Measurements from ENCODE around the gene PAWR.

The PAWR gene

GRCh38 chr12:79678306-79678705 is 12.5 kb downstream of the PAWR start (continued):
- TF ChIP-seq TSHZ2 (CRISPR knock-in tag; IDR thresholded peaks at IDR 0.05) = no peak
- TF ChIP-seq CSDC2 (CRISPR knock-in tag; IDR thresholded peaks at IDR 0.05) = no peak

GRCh38 chr12:79677672-79678071 is 13.1 kb downstream of the PAWR start:
- ATAC-seq = no peak

GRCh38 chr12:79676579-79676978 is 14.2 kb downstream of the PAWR start:
- TF ChIP-seq TSHZ2 (CRISPR knock-in tag; IDR thresholded peaks at IDR 0.05) (no peak), CSDC2 (CRISPR knock-in tag; IDR thresholded peaks at IDR 0.05) (no peak), POU6F1 (CRISPR knock-in tag; IDR thresholded peaks at IDR 0.05; ENCODE audit: borderline replicate concordance, low read depth) (no peak), ZC3H10 (CRISPR knock-in tag; IDR thresholded peaks at IDR 0.05) (no peak), ISL1 (CRISPR knock-in tag; IDR thresholded peaks at IDR 0.05) (no peak), ZNF70 (CRISPR knock-in tag; IDR thresholded peaks at IDR 0.05) (no peak), PATZ1 (CRISPR knock-in tag; IDR thresholded peaks at IDR 0.05; ENCODE audit: borderline replicate concordance) (no peak), ZNF565 (CRISPR knock-in tag; conservative IDR thresholded peaks at IDR 0.05; ENCODE audit: low read depth) (no peak), BACH2 (CRISPR knock-in tag; IDR thresholded peaks at IDR 0.05; ENCODE audit: borderline replicate concordance) (no peak), ARNTL (CRISPR knock-in tag; IDR thresholded peaks at IDR 0.05; ENCODE audit: borderline replicate concordance, low read depth) (no peak), RARB (CRISPR knock-in tag; IDR thresholded peaks at IDR 0.05) (no peak), GLIS3 (CRISPR knock-in tag; IDR thresholded peaks at IDR 0.05) (no peak), ZNF8 (CRISPR knock-in tag; IDR thresholded peaks at IDR 0.05) (no peak), PPARA (CRISPR knock-in tag; IDR thresholded peaks at IDR 0.05; ENCODE audit: borderline replicate concordance) (no peak), CREB5 (CRISPR knock-in tag; IDR thresholded peaks at IDR 0.05; ENCODE audit: low read depth) (no peak)
- ATAC-seq = no peak

More at GRCh38 chr12:79677672-79678071, 13.1 kb downstream of the PAWR start:
- TF ChIP-seq TCF4 (CRISPR knock-in tag; IDR thresholded peaks at IDR 0.05; ENCODE audit: borderline replicate concordance) = no peak
- TF ChIP-seq ZFP3 (CRISPR knock-in tag; IDR thresholded peaks at IDR 0.05) = no peak
- no peak for TF ChIP-seq ESRRG (CRISPR knock-in tag; IDR thresholded peaks at IDR 0.05)
- TF ChIP-seq PPARA (CRISPR knock-in tag; IDR thresholded peaks at IDR 0.05; ENCODE audit: borderline replicate concordance) = no peak
- no peak for TF ChIP-seq ARNTL (CRISPR knock-in tag; IDR thresholded peaks at IDR 0.05; ENCODE audit: borderline replicate concordance, low read depth)
- TF ChIP-seq ZNF8 (CRISPR knock-in tag; IDR thresholded peaks at IDR 0.05) = no peak

GRCh38 chr12:79674629-79675028 is 16.1 kb downstream of the PAWR start:
- no peak for ATAC-seq
- TF ChIP-seq RARB (CRISPR knock-in tag; IDR thresholded peaks at IDR 0.05) (no peak), ISL1 (CRISPR knock-in tag; IDR thresholded peaks at IDR 0.05) (no peak), ZNF8 (CRISPR knock-in tag; IDR thresholded peaks at IDR 0.05) (no peak), TSHZ2 (CRISPR knock-in tag; IDR thresholded peaks at IDR 0.05) (no peak), BACH2 (CRISPR knock-in tag; IDR thresholded peaks at IDR 0.05; ENCODE audit: borderline replicate concordance) (no peak), PPARA (CRISPR knock-in tag; IDR thresholded peaks at IDR 0.05; ENCODE audit: borderline replicate concordance) (no peak), ZC3H10 (CRISPR knock-in tag; IDR thresholded peaks at IDR 0.05) (no peak), POU6F1 (CRISPR knock-in tag; IDR thresholded peaks at IDR 0.05; ENCODE audit: borderline replicate concordance, low read depth) (no peak)
